ENCODE measurements around the gene HOATZ.

DNA sequence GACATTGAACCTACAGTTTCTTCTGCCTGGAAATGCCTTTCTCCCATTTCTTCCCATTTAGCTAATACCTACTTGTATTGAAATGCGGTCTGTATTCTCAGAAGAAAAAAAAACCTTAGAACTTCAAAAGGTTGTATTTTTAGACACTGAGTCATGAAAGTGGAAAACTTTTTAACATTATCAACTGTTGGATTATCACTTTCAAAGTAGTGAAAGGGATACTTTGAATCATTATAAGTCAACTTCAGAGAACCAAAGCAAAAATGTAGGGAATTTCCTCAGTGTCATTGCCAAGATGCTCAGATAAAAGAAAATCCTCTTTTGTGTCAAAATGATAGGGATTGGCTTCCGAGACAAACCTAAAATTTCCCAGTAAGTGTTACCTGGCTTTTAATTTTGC, 6.6 kb downstream of the HOATZ start:
- TF ChIP-seq, protein P1, sequence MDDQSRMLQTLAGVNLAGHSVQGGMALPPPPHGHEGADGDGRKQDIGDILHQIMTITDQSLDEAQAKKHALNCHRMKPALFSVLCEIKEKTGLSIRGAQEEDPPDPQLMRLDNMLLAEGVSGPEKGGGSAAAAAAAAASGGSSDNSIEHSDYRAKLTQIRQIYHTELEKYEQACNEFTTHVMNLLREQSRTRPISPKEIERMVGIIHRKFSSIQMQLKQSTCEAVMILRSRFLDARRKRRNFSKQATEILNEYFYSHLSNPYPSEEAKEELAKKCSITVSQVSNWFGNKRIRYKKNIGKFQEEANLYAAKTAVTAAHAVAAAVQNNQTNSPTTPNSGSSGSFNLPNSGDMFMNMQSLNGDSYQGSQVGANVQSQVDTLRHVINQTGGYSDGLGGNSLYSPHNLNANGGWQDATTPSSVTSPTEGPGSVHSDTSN (IDR thresholded peaks at IDR 0.05), result peak; percentile 66
- TF ChIP-seq, protein P2, sequence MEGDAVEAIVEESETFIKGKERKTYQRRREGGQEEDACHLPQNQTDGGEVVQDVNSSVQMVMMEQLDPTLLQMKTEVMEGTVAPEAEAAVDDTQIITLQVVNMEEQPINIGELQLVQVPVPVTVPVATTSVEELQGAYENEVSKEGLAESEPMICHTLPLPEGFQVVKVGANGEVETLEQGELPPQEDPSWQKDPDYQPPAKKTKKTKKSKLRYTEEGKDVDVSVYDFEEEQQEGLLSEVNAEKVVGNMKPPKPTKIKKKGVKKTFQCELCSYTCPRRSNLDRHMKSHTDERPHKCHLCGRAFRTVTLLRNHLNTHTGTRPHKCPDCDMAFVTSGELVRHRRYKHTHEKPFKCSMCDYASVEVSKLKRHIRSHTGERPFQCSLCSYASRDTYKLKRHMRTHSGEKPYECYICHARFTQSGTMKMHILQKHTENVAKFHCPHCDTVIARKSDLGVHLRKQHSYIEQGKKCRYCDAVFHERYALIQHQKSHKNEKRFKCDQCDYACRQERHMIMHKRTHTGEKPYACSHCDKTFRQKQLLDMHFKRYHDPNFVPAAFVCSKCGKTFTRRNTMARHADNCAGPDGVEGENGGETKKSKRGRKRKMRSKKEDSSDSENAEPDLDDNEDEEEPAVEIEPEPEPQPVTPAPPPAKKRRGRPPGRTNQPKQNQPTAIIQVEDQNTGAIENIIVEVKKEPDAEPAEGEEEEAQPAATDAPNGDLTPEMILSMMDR (IDR thresholded peaks at IDR 0.05), result no peak
- TF ChIP-seq SMC3 (IDR thresholded peaks at IDR 0.05; ENCODE audit: low read depth, low read length), result no peak
- TF ChIP-seq, protein P3, sequence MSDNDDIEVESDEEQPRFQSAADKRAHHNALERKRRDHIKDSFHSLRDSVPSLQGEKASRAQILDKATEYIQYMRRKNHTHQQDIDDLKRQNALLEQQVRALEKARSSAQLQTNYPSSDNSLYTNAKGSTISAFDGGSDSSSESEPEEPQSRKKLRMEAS (IDR thresholded peaks at IDR 0.05; ENCODE audit: low read depth), result no peak

Measured in SK-N-SH (cell line).